HG02943 (cell line): ENCODE measurements around the gene TNK2.
A peak's percentile ranks its signal among the peaks of the same experiment; 100 is the strongest.

Experiments used
- ATAC-seq: cut with Tn5 transposase; IDR thresholded peaks from one replicate; pipeline ENCODE4 v1.9.1; 2021; ENCODE audit warnings: mild to moderate bottlenecking, low read depth, moderate library complexity; ENCODE audit not compliant: unreplicated experiment

The TNK2 gene

DNA sequence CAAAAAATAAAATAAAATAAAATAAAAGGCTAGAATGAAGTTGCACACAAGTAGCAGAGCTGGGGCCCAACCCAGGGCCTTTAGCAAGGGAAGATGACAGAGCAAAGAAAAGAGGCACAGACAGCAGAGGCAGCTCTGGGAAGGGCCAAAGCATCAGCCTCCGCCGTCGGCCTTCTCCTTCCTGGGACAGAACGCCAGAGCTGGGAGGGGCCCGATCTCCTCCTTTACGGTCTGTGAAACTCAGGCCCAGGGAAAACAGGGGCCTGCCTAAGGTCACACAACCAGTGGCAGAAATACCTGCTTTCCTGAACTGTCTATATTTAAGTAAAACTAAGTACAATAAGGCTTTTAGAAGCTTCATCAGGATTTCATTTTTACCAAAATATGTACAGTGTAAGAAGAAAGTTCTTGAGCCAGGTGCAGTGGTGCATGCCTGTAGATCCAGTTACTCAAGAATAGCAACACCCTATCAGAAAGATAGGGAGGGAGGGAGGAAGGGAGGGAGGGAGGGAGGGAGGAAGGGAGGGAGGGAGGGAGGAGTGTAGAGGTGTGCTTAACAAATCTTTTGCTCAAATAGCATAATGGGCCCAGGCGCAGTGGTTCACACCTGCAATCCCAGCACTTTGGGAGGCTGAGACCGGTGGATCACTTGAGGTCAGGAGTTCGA is 53.6 kb downstream of the TNK2 start:
- no peak for ATAC-seq

GRCh38 chr3:195853996-195854395 is 54.4 kb downstream of the TNK2 start:
- no peak for ATAC-seq

- ATAC-seq, result no peak
These were observed 55.3 kb downstream of the TNK2 start for GRCh38 chr3:195853036-195853435.

DNA sequence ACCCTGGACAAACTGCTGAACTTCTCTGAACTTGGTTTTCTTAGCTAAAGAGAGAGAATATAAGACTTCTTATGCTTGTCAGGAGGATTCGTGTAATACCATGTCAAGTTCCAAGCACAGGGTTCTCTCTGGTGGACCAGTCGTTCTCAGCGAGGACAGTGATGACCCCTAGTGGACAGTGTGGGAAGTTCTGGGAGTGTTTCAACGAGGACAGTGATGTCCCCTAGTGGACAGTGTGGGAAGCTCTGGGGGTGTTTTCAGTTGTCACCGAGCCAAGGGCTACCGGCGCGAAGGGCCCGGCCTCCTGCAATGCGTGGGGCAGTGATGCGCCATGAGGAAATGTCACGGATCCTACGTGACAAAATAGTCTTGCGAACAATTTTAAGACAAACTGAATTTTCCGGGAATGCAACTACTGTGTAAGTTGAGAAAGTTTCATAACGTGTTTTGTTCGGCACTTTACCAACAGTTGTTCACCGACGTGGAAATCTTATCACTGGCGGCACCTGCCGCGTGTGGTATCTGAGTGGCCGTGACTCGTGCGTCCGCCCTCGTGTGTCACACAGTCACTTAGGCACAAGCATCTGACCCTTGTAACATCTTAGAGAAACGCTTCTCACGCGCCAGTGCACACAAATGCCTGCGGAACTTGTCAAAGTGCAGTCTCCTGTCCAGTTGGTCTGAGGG is 57.4 kb downstream of the TNK2 start:
- ATAC-seq, result peak; percentile 82

- ATAC-seq, result no peak
These were observed 58.9 kb downstream of the TNK2 start for GRCh38 chr3:195849322-195850074.

- ATAC-seq, result no peak
These were observed 61.0 kb downstream of the TNK2 start for GRCh38 chr3:195847055-195847950.

DNA sequence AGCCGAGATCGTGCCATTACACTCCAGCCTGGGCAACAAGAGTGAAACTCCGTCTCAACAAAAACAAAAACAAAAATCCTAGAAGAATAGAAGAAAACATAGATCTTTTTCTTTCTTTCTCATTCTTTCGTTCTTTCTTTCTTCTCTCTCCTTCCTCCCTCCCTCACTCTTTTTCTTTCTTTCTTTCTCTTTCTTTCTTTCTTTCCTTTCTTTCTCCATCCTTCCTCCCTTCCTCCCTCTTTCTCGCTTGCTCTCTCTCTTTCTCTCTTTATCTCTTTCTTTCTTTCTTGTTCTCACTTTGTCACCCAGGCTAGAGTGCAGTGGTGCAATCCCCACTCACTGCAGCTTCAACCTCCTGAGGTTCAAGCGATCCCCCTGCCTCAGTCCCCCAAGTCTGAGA is 62.9 kb downstream of the TNK2 start:
- ATAC-seq, result no peak

- ATAC-seq, result no peak
These were observed 63.6 kb downstream of the TNK2 start for GRCh38 chr3:195844671-195845218.

DNA sequence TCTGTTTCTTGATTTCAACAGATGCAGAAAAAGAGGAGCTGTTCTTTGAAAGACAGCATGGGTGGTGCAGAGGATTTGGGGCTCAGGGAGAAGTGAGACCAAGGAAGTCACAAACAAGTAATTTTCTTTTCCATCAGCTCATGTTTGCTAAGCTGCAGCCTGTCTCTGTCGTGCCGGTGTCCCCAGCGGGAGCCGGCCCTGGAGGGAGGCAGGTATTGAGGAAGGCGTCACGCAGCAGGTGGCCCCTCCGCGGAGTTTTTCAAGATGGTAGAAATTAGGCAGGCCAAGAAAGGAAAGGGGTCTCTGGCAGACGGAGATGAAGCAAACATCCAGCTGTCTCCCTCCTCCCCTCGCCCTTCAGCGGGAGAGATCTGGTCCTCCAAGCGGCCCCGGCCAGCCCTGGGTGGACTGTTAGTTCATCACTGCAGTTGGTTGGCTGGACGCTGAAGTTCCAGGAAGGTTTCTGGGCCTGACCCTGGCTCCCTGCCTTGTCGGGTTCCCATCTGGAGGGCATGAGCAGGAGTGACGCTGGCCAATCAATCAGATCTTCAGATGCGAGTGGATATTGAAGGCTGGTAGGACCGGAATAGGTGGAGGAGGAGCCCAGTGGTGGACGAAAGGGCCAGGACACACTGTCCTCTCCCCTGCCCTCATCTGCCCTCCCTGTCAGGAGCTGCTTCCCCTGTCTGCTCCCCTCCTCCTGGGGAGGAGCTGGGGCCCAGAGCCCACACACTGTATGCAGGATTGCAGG is 68.9 kb downstream of the TNK2 start:
- ATAC-seq, result no peak

DNA sequence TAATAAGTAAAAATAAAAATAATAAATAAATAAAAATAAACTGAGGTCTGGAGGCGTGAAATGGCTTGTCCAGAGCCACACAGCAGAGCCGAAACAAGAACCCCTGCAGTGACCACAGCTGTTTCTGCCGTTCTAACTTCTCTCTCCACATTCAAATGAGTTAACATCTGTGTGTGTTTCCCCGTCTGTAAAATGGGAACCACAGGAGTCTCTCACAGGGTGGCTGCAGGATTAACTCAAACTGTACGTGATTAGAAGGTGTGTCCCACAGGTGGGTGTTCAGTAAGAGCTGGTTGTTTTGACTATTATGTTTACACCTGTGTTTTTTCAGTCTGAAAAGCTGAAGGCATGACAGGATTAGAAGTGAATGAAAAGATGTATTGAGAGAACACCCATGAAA is 69.6 kb downstream of the TNK2 start:
- no peak for ATAC-seq

GRCh38 chr3:195836476-195837135 is 71.7 kb downstream of the TNK2 start:
- ATAC-seq, result no peak

- no peak for ATAC-seq
These were observed 72.6 kb downstream of the TNK2 start for GRCh38 chr3:195835791-195836190.

DNA sequence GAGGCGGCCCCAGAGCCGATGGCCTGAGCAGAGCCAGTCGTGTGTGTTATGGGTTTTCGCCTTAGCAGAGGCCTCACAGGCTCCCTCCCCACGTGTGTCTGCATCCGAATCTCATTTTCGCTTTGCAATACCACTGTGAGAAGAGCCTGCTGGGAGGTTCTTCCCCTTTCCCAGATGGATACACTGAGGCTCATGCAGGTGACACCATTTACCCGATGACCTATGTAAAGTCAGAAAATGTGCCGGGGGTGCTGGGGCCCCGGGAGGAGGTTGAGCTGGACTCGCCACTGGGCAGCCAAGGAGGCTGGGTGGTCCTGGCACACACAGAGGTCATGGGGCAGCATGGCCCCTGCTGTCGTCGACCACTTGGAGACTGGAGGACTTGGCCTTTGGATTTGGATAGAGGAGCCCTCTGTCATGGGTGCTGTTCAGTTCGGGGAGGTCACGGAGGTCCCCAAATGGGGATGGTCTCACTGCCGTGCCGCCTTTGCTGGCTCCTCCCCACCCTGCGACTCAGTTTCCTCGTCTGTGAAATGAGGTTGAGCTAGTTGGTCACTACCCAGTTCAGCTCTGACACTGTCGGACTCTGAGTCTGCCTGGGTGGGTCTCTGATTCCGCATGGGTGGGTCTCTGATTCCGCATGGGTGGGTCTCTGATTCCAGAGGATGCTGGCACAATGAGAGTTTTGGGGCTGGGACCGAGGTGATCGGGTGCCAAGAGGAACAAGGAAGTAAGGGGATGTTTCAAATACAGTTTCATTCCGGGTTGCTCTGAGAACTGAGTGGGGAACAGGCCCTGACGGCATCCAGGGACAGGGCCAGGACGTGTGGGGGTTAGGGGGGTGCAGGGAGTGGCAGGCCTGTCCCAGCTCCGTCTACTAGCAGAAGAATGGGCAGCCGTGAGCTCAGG is 73.4 kb downstream of the TNK2 start:
- no peak for ATAC-seq

DNA sequence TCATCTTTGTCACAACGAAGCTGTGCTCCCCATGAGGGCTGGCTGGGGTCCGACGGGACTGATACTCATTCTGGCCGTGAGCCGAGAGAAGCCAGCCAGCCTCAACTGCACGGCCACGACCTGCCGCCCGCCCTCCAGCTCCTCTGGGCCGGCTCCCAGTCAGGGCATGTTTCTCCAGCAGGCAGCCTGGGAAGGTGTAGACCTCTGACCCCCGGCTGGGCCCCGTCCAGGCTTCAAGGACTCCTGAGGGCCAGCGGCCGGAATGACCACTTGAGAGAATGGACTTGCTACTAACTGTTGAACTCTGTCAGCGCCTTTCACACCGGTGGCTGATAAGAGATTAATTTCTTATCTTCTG is 78.5 kb downstream of the TNK2 start:
- ATAC-seq, result no peak

GRCh38 chr3:195828762-195829161 is 79.6 kb downstream of the TNK2 start:
- ATAC-seq, result no peak

GRCh38 chr3:195825857-195826804 is 82.2 kb downstream of the TNK2 start:
- ATAC-seq, result no peak

DNA sequence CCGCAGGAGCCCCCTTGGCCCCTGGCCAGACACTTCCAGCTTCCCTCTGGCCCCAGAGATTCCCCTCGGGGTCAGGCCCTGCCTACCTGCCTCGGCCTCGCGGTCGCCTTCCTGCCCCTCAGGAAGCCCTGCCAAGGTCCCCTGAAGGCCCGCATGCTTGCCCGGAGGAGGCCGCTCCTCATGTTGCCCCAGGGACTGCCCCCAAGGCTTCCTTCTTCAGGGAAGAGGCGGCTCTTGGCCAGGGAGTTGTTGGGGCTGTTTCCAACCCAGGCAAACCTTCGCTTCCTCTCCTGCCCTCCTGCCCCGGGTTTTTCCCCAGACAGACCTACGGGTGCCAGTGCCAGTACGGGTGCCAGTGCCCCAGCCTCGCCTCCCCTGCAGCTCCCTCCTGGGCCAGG is 83.2 kb downstream of the TNK2 start:
- ATAC-seq, result no peak
